Measurements from ENCODE around the gene CBARP.
A peak's percentile ranks its signal among the peaks of the same experiment; 100 is the strongest.

The CBARP gene

GRCh38 chr19:1205114-1206099 is 32.4 kb downstream of the CBARP start, which contains the start of gene STK11 (continued):
- TF ChIP-seq ZNF473 (tag by site-specific recombination; IDR thresholded peaks at IDR 0.05) (no peak), GLI4 (tag by site-specific recombination; IDR thresholded peaks at IDR 0.05) (no peak), ZNF777 (tag by site-specific recombination; IDR thresholded peaks at IDR 0.05; ENCODE audit: borderline replicate concordance) (no peak), ZNF404 (tag by site-specific recombination; IDR thresholded peaks at IDR 0.05) (no peak), ATF2 (tag by site-specific recombination; IDR thresholded peaks at IDR 0.05; ENCODE audit: low read depth) (no peak), PBX3 (CRISPR knock-in tag; IDR thresholded peaks at IDR 0.05) (peak; percentile 94), ZFP37 (tag by site-specific recombination; IDR thresholded peaks at IDR 0.05) (no peak), ZNF513 (tag by site-specific recombination; IDR thresholded peaks at IDR 0.05) (no peak), KLF7 (tag by site-specific recombination; IDR thresholded peaks at IDR 0.05; ENCODE audit: borderline replicate concordance) (no peak), ZNF830 (tag by site-specific recombination; IDR thresholded peaks at IDR 0.05; ENCODE audit: low read depth) (no peak), ZFP3 (tag by site-specific recombination; IDR thresholded peaks at IDR 0.05; ENCODE audit: low read depth) (no peak), ZNF18 (tag by site-specific recombination; IDR thresholded peaks at IDR 0.05) (no peak), OVOL3 (tag by site-specific recombination; IDR thresholded peaks at IDR 0.05) (no peak), ZNF571 (tag by site-specific recombination; IDR thresholded peaks at IDR 0.05) (no peak), ZNF148 (tag by site-specific recombination; IDR thresholded peaks at IDR 0.05; ENCODE audit: borderline replicate concordance) (no peak), ZBTB48 (tag by site-specific recombination; IDR thresholded peaks at IDR 0.05) (no peak), GLIS2 (tag by site-specific recombination; IDR thresholded peaks at IDR 0.05) (peak; percentile 84), ZNF157 (tag by site-specific recombination; IDR thresholded peaks at IDR 0.05) (no peak), ZSCAN5A (tag by site-specific recombination; IDR thresholded peaks at IDR 0.05) (0 out of 2 replicates have a peak, but pooled peaks have one; percentile 24), ZNF660 (tag by site-specific recombination; IDR thresholded peaks at IDR 0.05) (peak; percentile 11; the same call in 1 of the 2 replicates), YY2 (tag by site-specific recombination; IDR thresholded peaks at IDR 0.05) (0 out of 2 replicates have a peak, but pooled peaks have one; percentile 45), ZNF433 (tag by site-specific recombination; IDR thresholded peaks at IDR 0.05; ENCODE audit: low read depth) (no peak), ZBTB49 (tag by site-specific recombination; IDR thresholded peaks at IDR 0.05; ENCODE audit: low read depth) (no peak), ZNF324 (tag by site-specific recombination; IDR thresholded peaks at IDR 0.05) (no peak), ZNF221 (tag by site-specific recombination; IDR thresholded peaks at IDR 0.05; ENCODE audit: borderline replicate concordance) (no peak), KLF8 (tag by site-specific recombination; IDR thresholded peaks at IDR 0.05) (peak; percentile 67; the same call in 1 of the 2 replicates), ZNF169 (tag by site-specific recombination; IDR thresholded peaks at IDR 0.05) (no peak)

Data from HEK293 (cell line).